ENCODE measurements around the gene CACNA1F.

DNA sequence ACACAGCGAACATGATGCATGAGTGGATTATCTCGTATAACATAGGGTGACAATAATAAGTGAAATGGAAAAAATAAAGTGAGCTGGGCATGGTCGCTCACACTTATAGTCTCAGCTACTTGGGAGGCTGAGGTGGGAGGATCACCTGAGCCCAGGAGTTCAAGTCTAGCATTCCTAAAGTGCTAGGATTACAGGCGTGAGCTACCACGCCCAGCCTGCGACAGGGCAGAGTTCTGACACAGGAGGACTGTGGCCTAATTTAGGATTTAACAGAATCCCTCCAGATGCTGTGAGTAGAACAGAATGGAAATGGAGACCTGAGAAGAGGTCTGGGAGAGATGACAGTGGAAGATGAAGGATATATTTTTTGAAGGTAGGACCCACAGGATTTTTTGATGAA, 43.5 kb downstream of the CACNA1F start:
- TF ChIP-seq ZFP3 (CRISPR knock-in tag; IDR thresholded peaks at IDR 0.05) = no peak
- no peak for TF ChIP-seq TCF4 (CRISPR knock-in tag; IDR thresholded peaks at IDR 0.05; ENCODE audit: borderline replicate concordance)
- TF ChIP-seq, protein P1, sequence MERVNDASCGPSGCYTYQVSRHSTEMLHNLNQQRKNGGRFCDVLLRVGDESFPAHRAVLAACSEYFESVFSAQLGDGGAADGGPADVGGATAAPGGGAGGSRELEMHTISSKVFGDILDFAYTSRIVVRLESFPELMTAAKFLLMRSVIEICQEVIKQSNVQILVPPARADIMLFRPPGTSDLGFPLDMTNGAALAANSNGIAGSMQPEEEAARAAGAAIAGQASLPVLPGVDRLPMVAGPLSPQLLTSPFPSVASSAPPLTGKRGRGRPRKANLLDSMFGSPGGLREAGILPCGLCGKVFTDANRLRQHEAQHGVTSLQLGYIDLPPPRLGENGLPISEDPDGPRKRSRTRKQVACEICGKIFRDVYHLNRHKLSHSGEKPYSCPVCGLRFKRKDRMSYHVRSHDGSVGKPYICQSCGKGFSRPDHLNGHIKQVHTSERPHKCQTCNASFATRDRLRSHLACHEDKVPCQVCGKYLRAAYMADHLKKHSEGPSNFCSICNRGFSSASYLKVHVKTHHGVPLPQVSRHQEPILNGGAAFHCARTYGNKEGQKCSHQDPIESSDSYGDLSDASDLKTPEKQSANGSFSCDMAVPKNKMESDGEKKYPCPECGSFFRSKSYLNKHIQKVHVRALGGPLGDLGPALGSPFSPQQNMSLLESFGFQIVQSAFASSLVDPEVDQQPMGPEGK (CRISPR knock-in tag; IDR thresholded peaks at IDR 0.05; ENCODE audit: borderline replicate concordance) = no peak
- TF ChIP-seq TOX (CRISPR knock-in tag; IDR thresholded peaks at IDR 0.05; ENCODE audit: borderline replicate concordance) = no peak
- no peak for TF ChIP-seq CSDC2 (CRISPR knock-in tag; IDR thresholded peaks at IDR 0.05)
- TF ChIP-seq RARB (CRISPR knock-in tag; IDR thresholded peaks at IDR 0.05) = no peak

Measured in SK-N-SH treated with all-trans-retinoic acid at 6 μM for 48 hours (cell line).